Measurements from ENCODE around the gene IL18BP. TPM values are rescaled to one million over a fixed set of nuclear protein-coding genes. Genes with fewer than 3 reads are reported as not detected.
A peak's percentile ranks its signal among the peaks of the same experiment; 100 is the strongest.

The IL18BP gene
- total and polyA plus RNA-seq, 10 of the 15 experiments (the other 5 are each of a cell fraction or from before 2014, with no cell fraction given), result 2.6 to 18.1 (median 10.7) TPM

DNA sequence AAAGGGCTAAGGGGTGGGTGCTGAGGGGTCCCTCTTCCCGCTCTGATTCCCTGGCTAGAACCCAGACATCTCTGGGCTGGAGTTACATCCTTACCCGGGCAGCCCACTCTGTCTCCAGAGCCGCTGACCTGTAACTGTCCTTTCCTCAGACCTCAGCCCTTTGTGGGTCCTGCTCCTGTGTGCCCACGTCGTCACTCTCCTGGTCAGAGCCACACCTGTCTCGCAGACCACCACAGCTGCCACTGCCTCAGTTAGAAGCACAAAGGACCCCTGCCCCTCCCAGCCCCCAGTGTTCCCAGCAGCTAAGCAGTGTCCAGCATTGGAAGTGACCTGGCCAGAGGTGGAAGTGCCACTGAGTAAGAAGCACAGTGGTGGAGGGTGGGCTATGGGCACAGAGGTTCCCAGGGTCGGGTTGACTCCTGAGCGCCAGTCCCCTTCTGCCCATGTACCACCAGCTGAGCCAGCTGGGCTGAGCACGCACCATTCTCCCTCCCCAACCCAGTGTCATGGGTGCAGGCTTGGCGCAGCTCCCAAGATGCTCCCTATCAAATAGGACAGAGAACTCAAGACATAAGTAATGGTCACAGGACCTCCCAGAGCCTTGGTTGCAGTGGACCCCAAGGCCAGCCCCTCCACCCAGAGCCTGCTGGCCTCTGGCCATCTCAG is 1.6 kb downstream of the IL18BP start:
- Histone ChIP-seq H3K36me3 (ENCODE audit: control insufficient read depth in 2 of 2, insufficient read depth in 2 of 2, low read length in 1 of 2) (peaks cover 29 to 50% of the 10 kb centered on the region in 2 experiments; a peak in 3 of 4 replicates), H3K4me2 (ENCODE audit: control insufficient read depth, insufficient read depth) (no peak overlapping the region), H3K9me3 (replicated peaks; ENCODE audit: control insufficient read depth, insufficient read depth, low read length) (no peaks in the 10 kb centered on the region), H3K27me3 (replicated peaks in 1 of 2; ENCODE audit: control insufficient read depth in 2 of 2, insufficient read depth in 2 of 2, low read length in 1 of 2) (no peaks in the 10 kb centered on the region), H3K27ac (ENCODE audit: control insufficient read depth, insufficient read depth) (no peak overlapping the region), H3K4me1 (ENCODE audit: control insufficient read depth, insufficient read depth, low read length) (peaks cover 32% of the 10 kb centered on the region), H3K79me2 (ENCODE audit: control insufficient read depth, insufficient read depth, low read length) (peaks cover 10% of the 10 kb centered on the region), H3K4me3 (no peak overlapping the region), H4K20me1 (ENCODE audit: control insufficient read depth, insufficient read depth) (no peaks in the 10 kb centered on the region), H2AFZ (ENCODE audit: control insufficient read depth, low read depth, low read length) (no peak overlapping the region), H3K9ac (ENCODE audit: control insufficient read depth, insufficient read depth, low read length) (no peak overlapping the region)
- no peak for TF ChIP-seq YBX1 (IDR thresholded peaks at IDR 0.05)
- TF ChIP-seq POLR2AphosphoS5 (IDR thresholded peaks at IDR 0.05; ENCODE audit: low read length), result peak; percentile 21; the same call in 1 of the 2 replicates
- TF ChIP-seq PML (IDR thresholded peaks at IDR 0.05; ENCODE audit: low read length), result no peak
- TF ChIP-seq POLR2A (IDR thresholded peaks at IDR 0.05; ENCODE audit: low read depth, low read length), result 0 out of 2 replicates have a peak, but pooled peaks have one; percentile 28
- WGBS (ENCODE audit: insufficient coverage, insufficient replicate concordance, low lambda C conversion rate, missing lambda C conversion rate), result 88% methylated on average over 10 of the region's 10 CpGs
- POLR2A ChIA-PET, result interaction anchor here (1.0 kb wide), 1 partner anchor 69 kb away, joined by 3 read pairs; no protein-coding TSS in a partner anchor
- intact Hi-C loops (cut with micrococcal nuclease; ENCODE audit: unreplicated experiment) (no loop called here), in situ Hi-C loops (cut with MboI) (no loop called here)
- ATAC-seq (no peak), DNase-seq (ENCODE audit: low read depth, low spot score) (no peak), FAIRE-seq (no peak)
- RAD21 ChIA-PET (ENCODE audit: unreplicated experiment), result interaction anchor here (0.8 to 4.2 kb wide), 3 partner anchors 15 to 40 kb away, joined by 3 to 21 read pairs (median 3); no protein-coding TSS in a partner anchor
- CTCF ChIA-PET, result interaction anchor here (1.3 to 3.1 kb wide), 3 partner anchors 23 to 431 kb away, joined by 3 to 22 read pairs (median 3); no protein-coding TSS in a partner anchor
- SMC1A ChIA-PET (ENCODE audit: uncharacterized antibody, unreplicated experiment), result interaction anchor here (0.6 to 3.3 kb wide), 8 partner anchors 9 to 90 kb away, joined by 3 to 16 read pairs (median 3); no protein-coding TSS in a partner anchor
- BruUV-seq (replicated peaks), result no TSS peak

GRCh38 chr11:72001285-72001684 is 2.6 kb downstream of the IL18BP start:
- ChIA-PET CTCF (interaction anchor here (1.0 to 1.3 kb wide), 2 partner anchors 13 to 24 kb away, joined by 3 read pairs; no protein-coding TSS in a partner anchor), POLR2A (interaction anchor here (0.6 kb wide), 1 partner anchor 66 kb away, joined by 4 read pairs; no protein-coding TSS in a partner anchor), SMC1A (ENCODE audit: uncharacterized antibody, unreplicated experiment) (no interaction called here), RAD21 (ENCODE audit: unreplicated experiment) (no interaction called here)
- intact Hi-C loops (cut with micrococcal nuclease; ENCODE audit: unreplicated experiment), result no loop called here
- DNase-seq (ENCODE audit: low read depth, low spot score) (no peak), ATAC-seq (no peak), FAIRE-seq (no peak)
- WGBS (ENCODE audit: insufficient coverage, insufficient replicate concordance, low lambda C conversion rate, missing lambda C conversion rate), result 88% methylated on average over 7 of the region's 11 CpGs
- no peaks in the 10 kb centered on the region for H3K9me3 ChIP-seq (replicated peaks; ENCODE audit: control insufficient read depth, insufficient read depth, low read length)
- H3K9ac ChIP-seq (ENCODE audit: control insufficient read depth, insufficient read depth, low read length), result no peak overlapping the region
- no peaks in the 10 kb centered on the region for H4K20me1 ChIP-seq (ENCODE audit: control insufficient read depth, insufficient read depth)
- H3K4me2 ChIP-seq (ENCODE audit: control insufficient read depth, insufficient read depth), result no peak overlapping the region
- peaks cover 10% of the 10 kb centered on the region for H3K79me2 ChIP-seq (ENCODE audit: control insufficient read depth, insufficient read depth, low read length)
- no peaks in the 10 kb centered on the region for H3K27me3 ChIP-seq (replicated peaks in 1 of 2; ENCODE audit: control insufficient read depth in 2 of 2, insufficient read depth in 2 of 2, low read length in 1 of 2)
- H3K4me1 ChIP-seq (ENCODE audit: control insufficient read depth, insufficient read depth, low read length), result peaks cover 32% of the 10 kb centered on the region
- BruUV-seq (replicated peaks), result no TSS peak
- H2AFZ ChIP-seq (ENCODE audit: control insufficient read depth, low read depth, low read length), result no peak overlapping the region
- no peak overlapping the region for H3K4me3 ChIP-seq
- H3K27ac ChIP-seq (ENCODE audit: control insufficient read depth, insufficient read depth), result no peak overlapping the region
- in situ Hi-C loops (cut with MboI), result no loop called here
- peaks cover 32 to 54% of the 10 kb centered on the region in 2 experiments; a peak in 3 of 4 replicates for H3K36me3 ChIP-seq (ENCODE audit: control insufficient read depth in 2 of 2, insufficient read depth in 2 of 2, low read length in 1 of 2)
- TF ChIP-seq, protein P1, sequence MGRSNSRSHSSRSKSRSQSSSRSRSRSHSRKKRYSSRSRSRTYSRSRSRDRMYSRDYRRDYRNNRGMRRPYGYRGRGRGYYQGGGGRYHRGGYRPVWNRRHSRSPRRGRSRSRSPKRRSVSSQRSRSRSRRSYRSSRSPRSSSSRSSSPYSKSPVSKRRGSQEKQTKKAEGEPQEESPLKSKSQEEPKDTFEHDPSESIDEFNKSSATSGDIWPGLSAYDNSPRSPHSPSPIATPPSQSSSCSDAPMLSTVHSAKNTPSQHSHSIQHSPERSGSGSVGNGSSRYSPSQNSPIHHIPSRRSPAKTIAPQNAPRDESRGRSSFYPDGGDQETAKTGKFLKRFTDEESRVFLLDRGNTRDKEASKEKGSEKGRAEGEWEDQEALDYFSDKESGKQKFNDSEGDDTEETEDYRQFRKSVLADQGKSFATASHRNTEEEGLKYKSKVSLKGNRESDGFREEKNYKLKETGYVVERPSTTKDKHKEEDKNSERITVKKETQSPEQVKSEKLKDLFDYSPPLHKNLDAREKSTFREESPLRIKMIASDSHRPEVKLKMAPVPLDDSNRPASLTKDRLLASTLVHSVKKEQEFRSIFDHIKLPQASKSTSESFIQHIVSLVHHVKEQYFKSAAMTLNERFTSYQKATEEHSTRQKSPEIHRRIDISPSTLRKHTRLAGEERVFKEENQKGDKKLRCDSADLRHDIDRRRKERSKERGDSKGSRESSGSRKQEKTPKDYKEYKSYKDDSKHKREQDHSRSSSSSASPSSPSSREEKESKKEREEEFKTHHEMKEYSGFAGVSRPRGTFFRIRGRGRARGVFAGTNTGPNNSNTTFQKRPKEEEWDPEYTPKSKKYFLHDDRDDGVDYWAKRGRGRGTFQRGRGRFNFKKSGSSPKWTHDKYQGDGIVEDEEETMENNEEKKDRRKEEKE (IDR thresholded peaks at IDR 0.05), result no peak
- no peak for TF ChIP-seq JUND (IDR thresholded peaks at IDR 0.05; ENCODE audit: low read depth, low read length)
- no peak for TF ChIP-seq PAX8 (IDR thresholded peaks at IDR 0.05)
- TF ChIP-seq CHD1 (IDR thresholded peaks at IDR 0.05; ENCODE audit: low read depth, low read length), result no peak
- no peak for TF ChIP-seq E2F8 (IDR thresholded peaks at IDR 0.05; ENCODE audit: low read depth, partially characterized antibody)
- no peak for TF ChIP-seq YY1 (IDR thresholded peaks at IDR 0.05; ENCODE audit: low read depth, low read length)
- TF ChIP-seq TCF7 (IDR thresholded peaks at IDR 0.05; ENCODE audit: borderline replicate concordance), result no peak

Measured in GM12878 (cell line).